ENCODE data around the gene ASB18. TPM values are rescaled to one million over a fixed set of nuclear protein-coding genes. Genes with fewer than 3 reads are reported as not detected.

ASB18 gene
- total and polyA plus RNA-seq, 2 donors (not counting 3 experiments of a cell fraction or from before 2014, with no cell fraction given) = not detected

DNA sequence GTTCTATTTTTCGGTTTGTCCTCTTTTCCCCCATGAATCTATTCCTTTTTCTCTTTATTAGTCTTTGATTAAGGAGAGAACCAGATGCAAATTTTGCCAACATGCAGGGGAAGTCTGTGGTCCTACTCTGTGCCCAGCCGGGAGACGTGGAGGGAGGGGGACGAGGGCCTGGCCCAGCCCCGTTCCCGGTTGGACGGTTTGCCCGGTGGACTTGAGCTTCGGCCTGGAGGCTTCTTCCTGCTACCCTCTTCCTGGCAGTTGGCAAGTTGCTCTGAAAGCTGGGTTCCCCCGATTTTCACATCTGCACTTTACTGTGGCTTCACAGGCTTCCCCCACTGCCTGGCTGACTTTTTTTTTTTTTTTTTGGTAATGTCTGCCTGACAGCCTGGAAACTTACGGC is 56.7 kb downstream of the ASB18 start:
- H3K4me2 ChIP-seq (ENCODE audit: insufficient read depth, low read length) = no peak overlapping the region
- H3K9me3 ChIP-seq (replicated peaks; ENCODE audit: control insufficient read depth, insufficient read depth, low read length) = no peaks in the 10 kb centered on the region
- FAIRE-seq (no peak), DNase-seq (ENCODE audit: low read depth, low spot score) (no peak)
- no peak overlapping the region for H3K9ac ChIP-seq (replicated peaks; ENCODE audit: extremely low read depth, insufficient read depth, low read length)
- CTCF ChIA-PET = interaction anchor here (1.4 to 2.4 kb wide), 3 partner anchors 27 to 442 kb away, joined by 3 to 5 read pairs (median 3); no protein-coding TSS in a partner anchor
- BruUV-seq (replicated peaks) = no TSS peak
- no peak overlapping the region for H2AFZ ChIP-seq (ENCODE audit: low read depth, low read length)
- dilution Hi-C loops (cut with MboI; ENCODE audit: extremely low pct_ligation_motif_present, low sequenced_read_pairs) (no loop called here), intact Hi-C loops (cut with micrococcal nuclease) (loop anchor here (2.0 kb wide), 1 partner anchor 27 kb away; no protein-coding TSS in a partner anchor)
- peaks cover 14% of the 10 kb centered on the region for H3K4me1 ChIP-seq (ENCODE audit: control insufficient read depth, extremely low read depth, insufficient read depth, low read length)
- H3K27me3 ChIP-seq (ENCODE audit: control insufficient read depth in 2 of 2, insufficient read depth in 2 of 2, low read length in 2 of 2) = no peaks in the 10 kb centered on the region
- H3K36me3 ChIP-seq (ENCODE audit: control insufficient read depth in 2 of 2, extremely low read depth in 1 of 2, insufficient read depth in 2 of 2, low read length in 2 of 2) = no peaks in the 10 kb centered on the region
- no peak overlapping the region for H3K4me3 ChIP-seq (replicated peaks in 1 of 3; ENCODE audit: insufficient read depth in 1 of 3, low read depth in 1 of 3, low read length in 3 of 3)
- H3K9me1 ChIP-seq (replicated peaks; ENCODE audit: control insufficient read depth, extremely low read depth, insufficient read depth, low read length) = no peaks in the 10 kb centered on the region
- H3K79me2 ChIP-seq (ENCODE audit: control insufficient read depth, insufficient read depth, low read length) = no peaks in the 10 kb centered on the region
- POLR2A ChIA-PET = interaction anchor here (0.6 kb wide), 1 partner anchor 41 kb away, joined by 6 read pairs; no protein-coding TSS in a partner anchor
- no peaks in the 10 kb centered on the region for H4K20me1 ChIP-seq (replicated peaks; ENCODE audit: control insufficient read depth, extremely low read depth, insufficient read depth, low read length)
- TF ChIP-seq, protein P1, sequence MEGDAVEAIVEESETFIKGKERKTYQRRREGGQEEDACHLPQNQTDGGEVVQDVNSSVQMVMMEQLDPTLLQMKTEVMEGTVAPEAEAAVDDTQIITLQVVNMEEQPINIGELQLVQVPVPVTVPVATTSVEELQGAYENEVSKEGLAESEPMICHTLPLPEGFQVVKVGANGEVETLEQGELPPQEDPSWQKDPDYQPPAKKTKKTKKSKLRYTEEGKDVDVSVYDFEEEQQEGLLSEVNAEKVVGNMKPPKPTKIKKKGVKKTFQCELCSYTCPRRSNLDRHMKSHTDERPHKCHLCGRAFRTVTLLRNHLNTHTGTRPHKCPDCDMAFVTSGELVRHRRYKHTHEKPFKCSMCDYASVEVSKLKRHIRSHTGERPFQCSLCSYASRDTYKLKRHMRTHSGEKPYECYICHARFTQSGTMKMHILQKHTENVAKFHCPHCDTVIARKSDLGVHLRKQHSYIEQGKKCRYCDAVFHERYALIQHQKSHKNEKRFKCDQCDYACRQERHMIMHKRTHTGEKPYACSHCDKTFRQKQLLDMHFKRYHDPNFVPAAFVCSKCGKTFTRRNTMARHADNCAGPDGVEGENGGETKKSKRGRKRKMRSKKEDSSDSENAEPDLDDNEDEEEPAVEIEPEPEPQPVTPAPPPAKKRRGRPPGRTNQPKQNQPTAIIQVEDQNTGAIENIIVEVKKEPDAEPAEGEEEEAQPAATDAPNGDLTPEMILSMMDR (IDR thresholded peaks at IDR 0.05; ENCODE audit: extremely low read depth in 1 of 2, insufficient read depth in 1 of 2, low read depth in 1 of 2, low read length in 2 of 2) = no peak
- TF ChIP-seq POLR2AphosphoS5 (IDR thresholded peaks at IDR 0.05; ENCODE audit: insufficient read depth, low read depth, low read length) (no peak), MYC (IDR thresholded peaks at IDR 0.05; ENCODE audit: low read depth, low read length) (no peak), JUN (IDR thresholded peaks at IDR 0.05; ENCODE audit: borderline replicate concordance, insufficient read depth, insufficient read length, low read depth) (no peak), GATA2 (IDR thresholded peaks at IDR 0.05; ENCODE audit: insufficient read depth, insufficient read length, low read depth, low read length) (no peak), FOS (IDR thresholded peaks at IDR 0.05; ENCODE audit: borderline replicate concordance, insufficient read depth, low read length) (no peak), POLR2A (IDR thresholded peaks at IDR 0.05; ENCODE audit: low read depth, low read length) (no peak), EZH2 (IDR thresholded peaks at IDR 0.05; ENCODE audit: borderline replicate concordance, low read depth, low read length, severe bottlenecking) (no peak)
- TF ChIP-seq, protein P2, sequence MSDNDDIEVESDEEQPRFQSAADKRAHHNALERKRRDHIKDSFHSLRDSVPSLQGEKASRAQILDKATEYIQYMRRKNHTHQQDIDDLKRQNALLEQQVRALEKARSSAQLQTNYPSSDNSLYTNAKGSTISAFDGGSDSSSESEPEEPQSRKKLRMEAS (IDR thresholded peaks at IDR 0.05; ENCODE audit: insufficient read depth, insufficient read length) = no peak
- H3K27ac ChIP-seq (ENCODE audit: insufficient read depth, low read depth, low read length) = no peak overlapping the region

Data from endothelial cell of umbilical vein (primary cell).